HFFc6 (cell line): ENCODE results near the gene GABRB1. TPM values are rescaled to one million over a fixed set of nuclear protein-coding genes. Genes with fewer than 3 reads are reported as not detected.
"Not testable (repeated sequence)": the region's sequence is repeated elsewhere in the genome, so short reads cannot be mapped to it uniquely, and the experiment has no call there.

Source experiments
- DNase-seq: peaks from one replicate; pipeline ENCODE4 v3.0.0-alpha.2; 2018
- H3K27ac Mint-ChIP-seq: 2 replicates; pipeline ENCODE4 v1.8.0; 2020; ENCODE audit warnings: mild to moderate bottlenecking, mixed read lengths
- H3K27me3 Mint-ChIP-seq: 2 replicates; pipeline ENCODE4 v1.8.0; 2021; ENCODE audit warnings: mild to moderate bottlenecking, moderate library complexity, mixed read lengths; ENCODE audit not compliant: insufficient read depth
- H3K36me3 Mint-ChIP-seq: 2 replicates; pipeline ENCODE4 v1.8.0; 2021; ENCODE audit warnings: low read depth, mixed read lengths
- H3K4me1 Mint-ChIP-seq: 2 replicates; pipeline ENCODE4 v1.8.0; 2020; ENCODE audit warnings: low read depth, mixed read lengths
- H3K4me3 Mint-ChIP-seq: 2 replicates; pipeline ENCODE4 v1.8.0; 2020; ENCODE audit warnings: mild to moderate bottlenecking, moderate library complexity, mixed read lengths
- H3K9me3 Mint-ChIP-seq: 2 replicates; pipeline ENCODE4 v1.8.0; 2020; ENCODE audit warnings: mild to moderate bottlenecking, mixed read lengths
- total RNA-seq, 6 experiments: library from RNA; stranded (reverse); fragmentation: NEBNext Ultra II Directional; extraction: Animal tissue kit (Norgen Biotek cat#: 25700); gene quantifications; 2 replicates in 1 of 6; 3 replicates in 5 of 6; pipeline ENCODE4 v1.2.3, GENCODE V29; 2021
- TF ChIP-seq, protein P1 (sequence below): fragments of 200-600 bp; sonication (generic); IDR thresholded peaks from 2 replicates; pipeline ENCODE4 v1.5.0; 2021; ENCODE audit warnings: antibody characterized with exemption, mild to moderate bottlenecking

Gene GABRB1
- total RNA-seq, 6 experiments from 2014 or later = not detected

DNA sequence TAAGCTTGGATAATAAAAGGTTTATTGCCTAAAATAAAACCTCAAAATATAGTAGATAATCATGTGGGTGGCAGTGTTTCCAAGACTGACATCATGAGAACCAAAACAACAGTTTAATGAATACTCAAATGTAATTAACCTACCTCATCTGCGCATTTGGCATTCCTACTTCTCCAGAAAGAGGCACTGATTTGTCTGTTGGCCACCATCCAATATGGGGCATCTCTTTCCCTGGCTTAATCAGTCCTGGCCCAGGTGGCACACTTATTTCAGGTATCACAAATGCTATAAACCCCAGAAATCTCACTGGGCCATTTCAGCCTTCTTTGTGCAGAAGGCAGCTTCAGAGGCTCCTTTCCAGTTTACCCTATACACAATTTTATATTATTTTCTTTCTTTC is 239.9 kb downstream of the GABRB1 start:
- no peaks in the 10 kb centered on the region for H3K4me1 Mint-ChIP-seq
- H3K27ac Mint-ChIP-seq = no peak overlapping the region
- H3K27me3 Mint-ChIP-seq = no peaks in the 10 kb centered on the region
- H3K4me3 Mint-ChIP-seq = no peak overlapping the region
- H3K36me3 Mint-ChIP-seq = no peaks in the 10 kb centered on the region
- no peaks in the 10 kb centered on the region for H3K9me3 Mint-ChIP-seq
- TF ChIP-seq, protein P1, sequence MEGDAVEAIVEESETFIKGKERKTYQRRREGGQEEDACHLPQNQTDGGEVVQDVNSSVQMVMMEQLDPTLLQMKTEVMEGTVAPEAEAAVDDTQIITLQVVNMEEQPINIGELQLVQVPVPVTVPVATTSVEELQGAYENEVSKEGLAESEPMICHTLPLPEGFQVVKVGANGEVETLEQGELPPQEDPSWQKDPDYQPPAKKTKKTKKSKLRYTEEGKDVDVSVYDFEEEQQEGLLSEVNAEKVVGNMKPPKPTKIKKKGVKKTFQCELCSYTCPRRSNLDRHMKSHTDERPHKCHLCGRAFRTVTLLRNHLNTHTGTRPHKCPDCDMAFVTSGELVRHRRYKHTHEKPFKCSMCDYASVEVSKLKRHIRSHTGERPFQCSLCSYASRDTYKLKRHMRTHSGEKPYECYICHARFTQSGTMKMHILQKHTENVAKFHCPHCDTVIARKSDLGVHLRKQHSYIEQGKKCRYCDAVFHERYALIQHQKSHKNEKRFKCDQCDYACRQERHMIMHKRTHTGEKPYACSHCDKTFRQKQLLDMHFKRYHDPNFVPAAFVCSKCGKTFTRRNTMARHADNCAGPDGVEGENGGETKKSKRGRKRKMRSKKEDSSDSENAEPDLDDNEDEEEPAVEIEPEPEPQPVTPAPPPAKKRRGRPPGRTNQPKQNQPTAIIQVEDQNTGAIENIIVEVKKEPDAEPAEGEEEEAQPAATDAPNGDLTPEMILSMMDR = no peak
- DNase-seq = no peak

DNA sequence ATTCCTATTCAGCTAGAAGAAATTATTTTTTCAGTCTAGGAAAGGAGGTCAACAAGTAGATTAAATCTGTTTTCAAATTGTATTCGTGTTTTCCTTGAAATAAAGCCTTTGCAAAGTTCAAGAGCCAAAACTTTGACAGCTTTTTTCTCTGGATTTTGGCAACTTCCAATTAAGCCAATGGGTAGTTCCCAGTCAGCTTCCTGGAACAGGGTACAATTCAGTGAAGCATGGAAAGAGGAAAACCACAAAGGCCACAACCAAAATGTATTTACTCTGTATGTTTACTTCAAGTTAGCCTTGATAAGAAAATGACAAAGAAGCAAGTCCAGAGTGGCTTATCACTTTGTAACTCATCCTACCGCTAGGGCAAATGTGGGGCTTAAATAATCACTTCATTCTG is 243.5 kb downstream of the GABRB1 start:
- Mint-ChIP-seq H3K4me1 (no peaks in the 10 kb centered on the region), H3K27ac (no peak overlapping the region), H3K4me3 (no peak overlapping the region), H3K27me3 (no peaks in the 10 kb centered on the region), H3K36me3 (no peaks in the 10 kb centered on the region), H3K9me3 (no peaks in the 10 kb centered on the region)
- TF ChIP-seq, protein P1 = no peak
- no peak for DNase-seq

DNA sequence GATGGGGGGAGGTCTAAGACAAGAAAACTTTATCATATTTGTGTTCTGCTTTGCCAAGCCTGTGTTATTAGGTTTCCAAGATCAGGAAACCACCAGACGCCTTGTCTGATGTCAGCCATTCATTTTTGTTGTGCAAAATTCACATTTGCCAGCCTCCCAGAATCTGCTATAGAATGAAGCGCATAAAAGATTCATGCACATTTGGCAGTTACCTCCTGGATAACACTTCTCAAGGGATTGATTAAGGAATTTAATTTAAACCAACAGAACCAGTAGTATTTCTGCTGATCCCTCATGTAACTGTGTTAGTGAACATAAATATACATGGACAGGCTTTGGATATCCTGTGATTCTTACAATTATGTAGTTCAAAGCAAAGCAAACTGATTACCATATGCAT is 244.2 kb downstream of the GABRB1 start:
- H3K4me3 Mint-ChIP-seq = no peak overlapping the region
- no peaks in the 10 kb centered on the region for H3K9me3 Mint-ChIP-seq
- no peak overlapping the region for H3K27ac Mint-ChIP-seq
- H3K4me1 Mint-ChIP-seq = no peaks in the 10 kb centered on the region
- no peaks in the 10 kb centered on the region for H3K27me3 Mint-ChIP-seq
- TF ChIP-seq, protein P1 = no peak
- H3K36me3 Mint-ChIP-seq = no peaks in the 10 kb centered on the region
- no peak for DNase-seq

DNA sequence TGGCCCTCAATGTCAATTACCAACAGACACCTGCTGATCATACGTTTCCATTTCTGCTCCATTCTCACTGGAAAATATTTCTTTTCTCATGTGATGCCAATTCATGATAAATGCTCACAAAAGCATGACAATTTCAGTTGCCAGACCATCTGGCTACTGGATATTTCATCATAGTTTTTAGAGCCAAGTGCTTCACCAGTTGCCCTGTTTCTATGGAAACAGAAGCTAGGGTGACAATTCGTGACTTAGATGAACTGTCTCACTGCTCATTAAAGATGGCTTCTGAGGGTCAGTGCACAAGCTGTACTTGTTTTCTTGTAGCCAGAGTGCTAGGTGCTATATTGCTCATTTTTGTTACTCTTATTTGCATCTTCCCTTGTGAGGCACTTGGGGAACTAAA is 247.3 kb downstream of the GABRB1 start:
- no peaks in the 10 kb centered on the region for H3K9me3 Mint-ChIP-seq
- H3K36me3 Mint-ChIP-seq = no peaks in the 10 kb centered on the region
- DNase-seq = no peak
- H3K27ac Mint-ChIP-seq = no peak overlapping the region
- no peaks in the 10 kb centered on the region for H3K4me1 Mint-ChIP-seq
- H3K27me3 Mint-ChIP-seq = peaks cover 4% of the 10 kb centered on the region
- TF ChIP-seq, protein P1 = no peak
- no peak overlapping the region for H3K4me3 Mint-ChIP-seq

DNA sequence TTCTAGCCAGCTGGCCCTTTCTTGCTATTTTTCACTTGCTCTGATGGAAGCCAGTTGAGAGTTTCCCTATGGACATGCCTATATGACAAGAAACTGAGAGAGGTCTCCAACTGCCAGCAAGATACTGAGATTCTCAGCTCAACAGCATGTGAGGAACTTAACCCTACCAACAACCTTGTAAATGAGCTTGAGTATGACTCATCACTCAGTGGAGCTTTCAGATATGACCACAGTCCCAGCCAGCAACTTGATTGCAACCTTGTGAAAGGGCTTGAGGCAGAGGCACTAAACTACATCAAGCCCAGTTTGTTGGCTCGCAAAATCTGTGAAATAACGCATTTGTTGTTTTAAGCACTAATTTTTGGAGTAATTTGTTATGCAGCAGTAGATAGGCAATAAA is 256.4 kb downstream of the GABRB1 start:
- peaks cover 5% of the 10 kb centered on the region for H3K27me3 Mint-ChIP-seq
- no peak overlapping the region for H3K4me3 Mint-ChIP-seq
- no peaks in the 10 kb centered on the region for H3K36me3 Mint-ChIP-seq
- no peak overlapping the region for H3K27ac Mint-ChIP-seq
- no peaks in the 10 kb centered on the region for H3K9me3 Mint-ChIP-seq
- DNase-seq = peak; percentile 36
- TF ChIP-seq, protein P1 = no peak
- peaks cover 5% of the 10 kb centered on the region; the same call in 1 of the 2 replicates for H3K4me1 Mint-ChIP-seq

DNA sequence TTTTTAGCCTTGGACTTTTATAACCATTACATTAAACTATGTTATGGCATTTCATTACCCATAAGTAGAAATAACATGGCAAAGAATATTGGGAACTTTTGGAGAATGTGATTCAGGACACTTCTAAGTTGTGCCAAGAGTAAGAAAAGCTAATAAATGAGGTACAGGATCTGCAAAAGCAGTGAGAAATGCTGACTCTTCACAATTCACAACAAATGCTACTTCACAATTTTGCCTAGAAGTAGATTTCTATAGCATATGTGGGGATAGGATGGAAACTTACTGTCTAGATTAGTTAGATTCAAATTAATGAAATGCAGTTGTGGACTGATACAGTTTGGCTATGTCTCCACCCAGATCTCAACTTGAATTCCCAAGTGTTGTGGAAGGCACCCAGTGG is 258.4 kb downstream of the GABRB1 start:
- H3K27ac Mint-ChIP-seq = no peak overlapping the region
- H3K36me3 Mint-ChIP-seq = no peaks in the 10 kb centered on the region
- no peaks in the 10 kb centered on the region for H3K9me3 Mint-ChIP-seq
- no peaks in the 10 kb centered on the region; the same call in 1 of the 2 replicates for H3K27me3 Mint-ChIP-seq
- H3K4me1 Mint-ChIP-seq = peaks cover 5% of the 10 kb centered on the region; the same call in 1 of the 2 replicates
- no peak overlapping the region for H3K4me3 Mint-ChIP-seq
- TF ChIP-seq, protein P1 = no peak
- no peak for DNase-seq

DNA sequence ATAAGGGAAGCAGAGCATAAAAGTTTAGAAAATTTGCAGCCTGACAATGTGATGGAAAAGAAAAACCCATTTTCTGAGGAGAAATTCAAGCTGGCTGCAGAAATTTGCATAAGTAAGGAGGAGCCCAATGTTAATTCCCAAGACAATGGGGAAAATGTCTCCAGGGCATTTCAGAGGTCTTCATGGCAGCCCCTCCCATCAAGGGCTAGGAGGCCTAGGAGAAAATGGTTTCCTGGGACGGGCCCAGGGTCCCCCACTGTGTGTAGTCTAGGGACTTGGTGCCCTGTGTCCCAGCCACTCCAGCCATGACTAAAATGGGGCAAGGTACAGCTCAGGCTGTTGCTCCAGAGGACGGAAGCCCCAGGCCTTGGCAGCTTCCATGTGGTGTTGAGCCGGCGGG is 259.5 kb downstream of the GABRB1 start:
- not testable (repeated sequence) for H3K36me3 Mint-ChIP-seq, H3K27me3 Mint-ChIP-seq, H3K9me3 Mint-ChIP-seq, DNase-seq, H3K4me1 Mint-ChIP-seq, H3K4me3 Mint-ChIP-seq, H3K27ac Mint-ChIP-seq
